OCI-LY7 (cell line): Measurements from ENCODE around the gene NAT16.

Experiments used
- CTCF ChIP-seq: fragments of 200-600 bp; sonication (generic); conservative IDR thresholded peaks from 2 replicates; pipeline ENCODE4 v1.5.1; 2014; ENCODE audit warnings: mild to moderate bottlenecking, antibody characterized with exemption, low read length, moderate library complexity, mixed read lengths
- EZH2phosphoT487 ChIP-seq: fragments of 200-600 bp; sonication (generic); IDR thresholded peaks from 2 replicates; pipeline ENCODE4 v1.6.1; 2018; ENCODE audit warnings: low read depth, borderline replicate concordance, mild to moderate bottlenecking, mixed run types, antibody characterized with exemption, low read length, moderate library complexity, mixed read lengths

GRCh38 chr7:101186194-101186593, 6.1 kb upstream of the NAT16 start:
- TF ChIP-seq CTCF = no peak
- no peak for TF ChIP-seq EZH2phosphoT487
